HG02885 (cell line): ENCODE results near the gene VANGL2.
A peak's percentile ranks its signal among the peaks of the same experiment; 100 is the strongest.

Experiments
- ATAC-seq: cut with Tn5 transposase; IDR thresholded peaks from one replicate; pipeline ENCODE4 v1.9.1; 2021; ENCODE audit warnings: mild to moderate bottlenecking; ENCODE audit not compliant: unreplicated experiment, poor library complexity

The VANGL2 gene

DNA sequence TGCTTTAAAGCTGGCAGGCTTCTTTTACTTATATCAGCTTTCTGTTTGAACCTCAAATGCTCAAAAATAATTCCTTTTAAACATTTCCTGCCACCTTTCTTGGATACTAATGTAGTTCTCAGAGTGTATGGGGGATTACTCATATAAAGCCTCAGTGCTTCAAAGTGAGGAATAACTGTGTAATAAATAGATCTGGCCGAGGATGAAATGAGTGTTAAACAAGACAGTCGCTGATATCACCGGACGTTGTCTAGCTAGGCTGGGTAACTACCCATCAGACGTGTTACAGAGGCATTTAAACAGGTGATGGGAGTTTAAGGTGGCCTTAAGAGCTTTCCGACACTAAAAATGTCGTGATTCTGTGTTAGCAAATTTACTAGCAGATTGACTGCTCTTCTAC is 53.1 kb downstream of the VANGL2 start:
- peak; percentile 75 for ATAC-seq

DNA sequence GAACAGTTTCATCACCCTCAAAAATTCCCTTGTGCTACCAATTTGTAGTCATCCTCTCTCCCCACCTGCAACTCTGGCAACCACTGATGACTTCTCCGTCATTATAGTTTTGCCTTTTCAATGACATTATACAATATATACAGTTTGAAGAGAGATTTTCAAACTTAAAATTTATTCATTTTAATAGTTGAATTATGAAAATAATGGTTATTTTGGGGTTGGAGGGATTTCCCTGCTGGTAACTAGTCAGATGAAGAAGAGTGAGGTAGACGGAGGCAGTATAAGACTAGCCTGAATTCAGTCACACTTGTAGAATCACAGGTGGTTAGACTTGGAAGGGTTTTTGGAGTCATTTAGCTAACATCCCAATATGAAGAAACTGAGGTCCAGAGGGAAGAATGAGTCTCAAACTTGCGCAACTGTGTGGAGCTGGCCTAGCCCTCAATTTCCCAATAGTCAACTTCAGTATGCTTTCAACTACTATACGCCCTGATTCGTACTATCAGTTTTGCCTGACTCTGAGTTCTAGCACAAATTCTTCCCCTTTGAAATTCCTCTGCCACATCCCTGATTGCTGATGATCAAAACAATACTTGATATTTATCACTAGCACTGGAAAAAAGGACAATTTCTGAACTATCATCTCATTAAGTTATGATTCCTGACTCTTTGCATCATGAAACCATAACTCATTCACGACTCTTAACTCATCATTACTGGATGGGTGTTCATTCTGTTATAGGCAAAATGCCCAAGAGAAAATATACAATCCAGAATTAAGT is 54.2 kb downstream of the VANGL2 start:
- no peak for ATAC-seq

DNA sequence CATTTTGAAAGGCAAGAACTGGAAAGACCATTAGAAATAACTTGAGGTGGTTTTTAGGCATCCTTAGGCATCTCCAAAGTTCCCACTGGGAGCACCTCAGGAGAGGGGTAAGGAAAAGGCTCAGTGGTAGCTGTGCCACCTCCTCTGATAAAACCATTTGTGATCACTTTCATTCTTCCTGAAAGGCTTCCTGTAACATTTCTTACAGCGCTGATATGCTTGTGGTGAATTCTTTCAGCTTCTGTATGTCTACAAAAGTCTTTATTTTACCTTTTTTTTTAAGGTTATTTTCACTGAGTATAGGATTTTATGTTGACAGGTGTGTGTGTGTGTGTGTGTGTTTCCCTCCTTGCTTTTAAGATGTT is 54.8 kb downstream of the VANGL2 start:
- no peak for ATAC-seq

DNA sequence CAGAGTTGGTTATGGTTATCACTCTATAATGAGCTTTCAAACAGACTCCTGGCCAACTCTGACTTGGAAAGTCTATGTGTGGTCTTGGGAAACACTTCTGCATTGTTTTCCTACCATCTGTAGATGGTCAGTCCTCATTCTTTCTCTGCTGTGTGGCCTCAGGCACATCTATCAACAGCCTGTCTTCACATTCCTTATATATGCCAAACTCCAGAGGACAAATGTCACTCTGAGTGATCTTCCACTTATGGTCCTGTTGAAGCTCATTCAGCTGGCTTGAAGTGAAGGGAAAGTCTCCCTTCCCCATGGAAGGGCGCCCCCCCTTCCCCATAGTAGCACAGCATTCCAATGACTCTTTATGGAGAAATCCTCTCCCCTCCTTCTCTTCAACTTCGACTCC is 58.7 kb downstream of the VANGL2 start:
- no peak for ATAC-seq

DNA sequence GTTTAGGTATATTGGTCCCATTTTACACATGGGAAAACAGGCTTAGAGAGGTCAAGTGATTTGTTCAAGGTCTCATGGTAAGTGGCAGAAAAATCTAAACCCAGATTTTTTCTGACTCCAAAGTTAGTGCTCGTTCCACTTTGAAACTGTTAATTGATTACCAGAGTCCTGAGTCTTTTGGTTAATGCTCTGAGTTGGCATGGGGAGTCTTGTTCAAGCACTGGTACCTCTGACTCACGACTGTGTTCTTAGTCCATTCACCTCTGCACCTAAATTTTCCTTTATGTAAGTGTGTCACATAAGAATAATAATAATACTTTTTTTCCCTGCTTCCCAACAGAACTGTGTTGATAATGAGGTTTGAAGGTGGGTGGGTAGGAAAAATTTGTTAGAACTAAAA is 59.3 kb downstream of the VANGL2 start:
- ATAC-seq: no peak

- no peak for ATAC-seq
Measured at GRCh38 chr1:160460214-160460642, 59.9 kb downstream of the VANGL2 start.

DNA sequence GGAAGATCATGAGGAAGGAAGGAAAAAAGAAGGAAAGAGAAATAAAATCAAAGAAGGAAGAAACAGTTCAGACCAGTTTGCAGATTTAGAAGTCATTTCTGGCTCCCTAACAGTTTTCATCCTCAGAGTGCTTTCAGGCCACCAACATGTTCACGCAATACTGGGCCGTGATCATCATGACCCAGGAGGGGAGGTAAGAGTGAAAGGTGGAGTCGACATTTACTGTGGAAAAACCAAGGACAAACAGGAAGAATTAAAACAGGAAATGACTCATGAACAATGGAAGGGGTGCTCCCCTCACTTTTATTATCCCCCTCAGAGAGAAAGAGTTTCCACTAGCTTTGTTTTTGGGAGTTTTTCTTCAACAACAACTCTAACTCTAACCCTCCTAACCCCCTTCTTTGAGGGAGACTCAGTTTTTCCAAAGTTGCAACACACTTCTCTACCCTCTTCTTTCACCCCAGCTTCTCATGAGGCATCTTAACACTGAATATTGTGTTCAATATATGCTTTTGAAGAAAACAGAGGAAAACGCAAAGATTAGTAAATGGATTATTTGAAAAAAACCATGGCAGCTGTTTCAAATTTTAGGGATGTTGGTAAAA is 60.4 kb downstream of the VANGL2 start:
- no peak for ATAC-seq

GRCh38 chr1:160465123-160465522 is 64.8 kb downstream of the VANGL2 start:
- ATAC-seq: no peak

GRCh38 chr1:160466961-160467360 is 66.6 kb downstream of the VANGL2 start:
- ATAC-seq: no peak

DNA sequence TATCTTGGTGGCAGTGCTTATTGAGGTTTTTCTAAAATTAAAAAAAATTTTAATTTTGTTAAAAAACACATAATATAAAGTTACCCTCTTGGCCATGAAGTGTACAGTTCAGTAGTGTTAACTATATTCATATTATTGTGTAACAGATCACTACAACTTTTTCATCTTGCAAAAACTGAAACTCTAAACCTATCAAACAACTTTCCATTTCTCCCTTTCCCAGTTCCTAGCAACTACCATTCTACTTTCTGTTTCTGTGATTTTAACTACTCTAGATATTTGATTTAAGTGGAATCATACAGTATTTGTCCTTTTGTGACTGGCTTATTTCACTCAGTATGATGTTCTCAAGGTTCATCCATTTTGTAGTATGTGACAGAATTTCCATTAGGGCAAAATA is 67.2 kb downstream of the VANGL2 start:
- ATAC-seq: no peak

DNA sequence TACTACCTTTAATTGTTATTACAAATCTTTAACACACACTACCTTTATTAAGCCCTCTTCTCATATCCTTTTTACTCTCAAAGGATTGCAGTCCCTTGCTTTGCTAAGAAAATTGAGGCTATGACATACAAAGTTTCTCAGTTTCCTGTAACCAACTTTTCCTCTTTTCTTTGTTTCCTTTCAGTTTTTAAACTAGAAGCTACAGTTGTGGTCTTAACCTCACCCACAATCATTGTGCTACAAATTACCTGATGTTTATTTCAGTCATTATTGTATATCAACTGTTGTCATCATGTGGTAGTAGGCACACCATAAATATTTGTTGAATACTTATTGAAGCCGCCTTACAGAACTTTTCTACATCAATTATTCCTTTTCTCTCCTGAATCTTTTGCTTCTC is 70.9 kb downstream of the VANGL2 start:
- no peak for ATAC-seq

DNA sequence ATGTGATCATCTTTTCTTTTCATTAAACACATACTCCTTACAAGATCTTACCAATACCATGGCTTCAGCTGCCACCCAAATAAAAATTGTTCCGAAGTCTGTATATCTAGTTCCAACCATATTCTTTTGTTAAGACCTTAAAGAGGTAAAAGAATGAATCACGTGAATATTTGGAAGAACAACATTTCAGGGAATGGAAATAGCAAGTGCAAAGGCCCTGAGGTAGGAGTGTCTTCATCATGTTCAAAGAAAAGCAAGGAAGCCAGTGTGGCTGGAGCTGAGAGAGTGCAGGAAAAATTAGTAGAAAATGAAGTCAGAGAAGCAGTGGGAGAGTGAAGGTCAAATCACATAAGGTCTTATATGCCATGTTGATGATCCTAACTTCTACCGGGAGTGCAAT is 71.7 kb downstream of the VANGL2 start:
- ATAC-seq: no peak

DNA sequence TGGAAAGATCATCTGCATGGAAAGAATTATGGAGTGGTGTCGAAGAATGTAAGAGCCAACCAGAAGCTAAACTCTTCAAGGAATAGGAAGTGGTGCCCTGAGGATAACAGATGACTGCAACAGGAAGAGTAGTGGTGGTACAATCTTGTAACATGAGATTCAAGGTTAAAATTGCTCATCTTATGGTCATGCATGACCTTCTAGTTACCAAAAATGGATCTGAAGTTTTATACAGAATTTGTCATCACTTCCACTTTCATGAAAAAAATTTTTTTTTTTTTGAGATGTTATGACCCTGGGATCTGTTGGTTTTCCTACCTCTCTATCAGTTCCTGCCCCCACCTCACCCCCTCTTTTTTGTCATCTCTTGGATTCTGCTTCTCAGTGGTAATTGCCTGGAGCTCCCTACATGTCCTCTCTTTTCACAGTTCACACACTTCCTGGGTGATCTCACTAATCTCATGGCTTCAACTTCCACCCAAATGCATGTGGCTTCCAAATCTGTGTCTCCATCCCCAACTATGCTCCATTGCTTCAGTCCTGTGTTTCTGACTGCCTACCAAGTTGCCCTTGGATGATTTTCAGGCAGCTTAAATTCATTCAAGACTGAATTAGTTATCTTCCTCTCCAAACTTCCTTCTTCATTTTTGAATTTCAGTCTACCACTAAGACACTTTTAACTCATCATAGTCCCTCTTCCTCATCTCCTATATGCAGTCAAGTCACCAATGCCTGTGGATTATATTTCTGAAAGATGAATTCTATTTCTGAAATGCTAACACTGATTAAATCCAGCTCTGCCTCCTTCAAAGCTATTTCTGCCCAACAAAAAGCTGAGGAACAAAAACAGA is 74.3 kb downstream of the VANGL2 start:
- ATAC-seq: peak; percentile 68
